ENCODE results near the gene MARK4.

DNA sequence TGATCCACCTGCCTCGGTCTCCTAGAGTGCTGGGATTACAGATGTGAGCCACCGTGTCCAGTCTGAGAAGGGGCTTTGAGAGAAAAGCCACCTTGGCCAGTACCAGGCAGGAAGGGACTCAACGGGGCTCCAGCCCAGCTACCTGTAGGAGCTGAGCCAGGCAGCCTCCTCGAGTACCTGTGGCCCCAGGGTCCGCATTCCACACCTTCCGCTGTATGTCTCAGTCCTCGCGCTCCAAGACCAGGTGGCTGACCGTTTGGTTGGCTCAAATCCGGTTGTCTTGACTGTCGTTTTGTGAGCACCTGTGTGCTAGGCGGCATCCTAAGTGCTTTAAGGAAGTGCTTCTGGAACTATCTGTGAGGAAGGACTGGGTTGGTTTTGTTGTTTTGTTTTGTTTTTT lies 16.2 kb downstream of the MARK4 start:
- TF ChIP-seq, protein P1, sequence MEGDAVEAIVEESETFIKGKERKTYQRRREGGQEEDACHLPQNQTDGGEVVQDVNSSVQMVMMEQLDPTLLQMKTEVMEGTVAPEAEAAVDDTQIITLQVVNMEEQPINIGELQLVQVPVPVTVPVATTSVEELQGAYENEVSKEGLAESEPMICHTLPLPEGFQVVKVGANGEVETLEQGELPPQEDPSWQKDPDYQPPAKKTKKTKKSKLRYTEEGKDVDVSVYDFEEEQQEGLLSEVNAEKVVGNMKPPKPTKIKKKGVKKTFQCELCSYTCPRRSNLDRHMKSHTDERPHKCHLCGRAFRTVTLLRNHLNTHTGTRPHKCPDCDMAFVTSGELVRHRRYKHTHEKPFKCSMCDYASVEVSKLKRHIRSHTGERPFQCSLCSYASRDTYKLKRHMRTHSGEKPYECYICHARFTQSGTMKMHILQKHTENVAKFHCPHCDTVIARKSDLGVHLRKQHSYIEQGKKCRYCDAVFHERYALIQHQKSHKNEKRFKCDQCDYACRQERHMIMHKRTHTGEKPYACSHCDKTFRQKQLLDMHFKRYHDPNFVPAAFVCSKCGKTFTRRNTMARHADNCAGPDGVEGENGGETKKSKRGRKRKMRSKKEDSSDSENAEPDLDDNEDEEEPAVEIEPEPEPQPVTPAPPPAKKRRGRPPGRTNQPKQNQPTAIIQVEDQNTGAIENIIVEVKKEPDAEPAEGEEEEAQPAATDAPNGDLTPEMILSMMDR (IDR thresholded peaks at IDR 0.05), result no peak
- TF ChIP-seq POLR2A (IDR thresholded peaks at IDR 0.05), result no peak
- TF ChIP-seq EP300 (IDR thresholded peaks at IDR 0.05), result no peak

All from ovary (tissue), 3 donors.